ENCODE results near the gene HSPA8. TPM values are rescaled to one million over a fixed set of nuclear protein-coding genes. Genes with fewer than 3 reads are reported as not detected.

Gene HSPA8
- total RNA-seq = 885 and 1,986 TPM in 2 replicates

DNA sequence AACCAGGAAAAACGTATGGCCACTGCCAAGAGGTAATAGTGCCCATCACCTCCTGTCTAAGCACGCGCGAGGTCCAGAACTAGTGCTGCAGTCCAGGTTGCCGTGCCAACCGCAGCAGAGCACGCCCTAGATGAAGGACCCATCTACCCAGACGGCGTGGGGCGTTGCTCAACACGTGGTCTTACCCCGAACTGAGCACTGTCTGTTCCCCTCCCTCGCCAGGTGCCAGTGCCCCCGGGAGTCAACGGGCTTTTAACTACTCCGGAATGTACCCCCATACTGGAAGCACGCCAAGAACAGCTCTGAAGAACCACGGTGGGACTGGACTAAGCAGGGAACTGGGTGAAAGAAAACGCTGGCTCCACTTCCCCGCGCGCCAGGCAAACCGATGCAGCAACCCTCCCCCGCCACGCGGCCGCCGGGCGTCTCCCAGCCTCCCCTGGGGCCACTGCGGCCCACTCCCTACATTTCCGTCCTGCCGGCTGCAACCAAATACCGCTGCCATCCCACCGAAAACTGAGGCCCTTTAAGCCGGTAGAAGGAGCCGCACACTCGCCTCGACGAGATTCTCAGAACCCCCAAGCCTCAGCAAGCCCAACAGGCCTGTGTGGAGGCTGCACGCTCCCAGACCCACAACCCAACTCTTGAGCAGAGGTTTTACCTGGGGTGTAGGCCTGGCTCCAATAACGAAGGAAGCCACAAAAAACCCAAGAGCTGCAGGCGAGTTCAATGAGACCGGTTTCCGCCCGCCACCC lies at the start of gene HSPA8:
HSPA8 (minus strand) TSS at position 734 of the 755 bp plus-strand sequence. CDS start 812 bp downstream, outside the sequence.

Other genes with a start within 250 kb of the HSPA8 start
- gene CRTAM, start 223.6 kb downstream of the HSPA8 start, total RNA-seq = under 0.01 TPM in 1 of 2 replicates, not detected in the other
- gene JHY, start 179.4 kb downstream of the HSPA8 start, total RNA-seq = 2.4 and 6.1 TPM in 2 replicates
- not detected in 2 replicates for gene BSX, start 80.3 kb downstream of the HSPA8 start, total RNA-seq
- gene CLMP, start 133.1 kb upstream of the HSPA8 start, total RNA-seq = 10.3 and 23.2 TPM in 2 replicates

Measured in nasal cavity respiratory epithelium epithelial cell of viscerocranial mucosa (primary cell).